HG03378 (cell line): ENCODE results near the gene TRAPPC12.
"Not testable (repeated sequence)": the region's sequence is repeated elsewhere in the genome, so short reads cannot be mapped to it uniquely, and the experiment has no call there.

Source experiments
- ATAC-seq: cut with Tn5 transposase; IDR thresholded peaks from one replicate; pipeline ENCODE4 v1.9.1; 2021; ENCODE audit warnings: mild to moderate bottlenecking, moderate library complexity; ENCODE audit not compliant: unreplicated experiment

TRAPPC12 gene

GRCh38 chr2:3379647-3380534, at the start of gene TRAPPC12:
Gene TRAPPC12, plus strand, starts transcription at chr2:3379694. Its CDS starts 7,930 bp downstream, at chr2:3387624.
- peak; percentile 68 for ATAC-seq

DNA sequence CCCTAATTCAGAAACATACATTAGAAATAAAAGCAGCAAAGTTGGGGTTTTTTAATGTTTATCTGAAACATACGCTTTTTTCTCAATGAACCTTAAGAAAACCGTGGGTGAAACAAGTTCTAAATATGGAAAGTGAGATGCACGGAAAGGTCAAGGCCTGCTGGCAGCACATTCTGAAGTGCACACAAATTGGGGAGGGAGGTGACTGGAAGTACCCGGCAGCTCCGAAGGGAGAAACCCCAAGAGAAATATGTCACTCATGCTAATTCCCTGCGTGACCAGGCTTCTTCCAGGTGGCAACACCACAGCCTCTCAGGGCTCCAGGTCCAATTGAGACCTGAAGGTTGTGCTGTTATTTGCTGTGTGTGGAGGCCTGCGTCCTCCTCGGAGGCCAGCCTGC, 47.4 kb upstream of the TRAPPC12 start:
- ATAC-seq = no peak

- ATAC-seq = no peak
Measured at GRCh38 chr2:3334392-3335345, 44.8 kb upstream of the TRAPPC12 start.

GRCh38 chr2:3336844-3337243, 42.6 kb upstream of the TRAPPC12 start:
- ATAC-seq = no peak

- ATAC-seq = no peak
Measured at GRCh38 chr2:3338340-3338739, 41.2 kb upstream of the TRAPPC12 start.

- no peak for ATAC-seq
Measured at GRCh38 chr2:3340144-3340543, 39.4 kb upstream of the TRAPPC12 start.

GRCh38 chr2:3341336-3341735, 38.2 kb upstream of the TRAPPC12 start:
- ATAC-seq = no peak

- no peak for ATAC-seq
Measured at GRCh38 chr2:3342324-3342723, 37.2 kb upstream of the TRAPPC12 start.

DNA sequence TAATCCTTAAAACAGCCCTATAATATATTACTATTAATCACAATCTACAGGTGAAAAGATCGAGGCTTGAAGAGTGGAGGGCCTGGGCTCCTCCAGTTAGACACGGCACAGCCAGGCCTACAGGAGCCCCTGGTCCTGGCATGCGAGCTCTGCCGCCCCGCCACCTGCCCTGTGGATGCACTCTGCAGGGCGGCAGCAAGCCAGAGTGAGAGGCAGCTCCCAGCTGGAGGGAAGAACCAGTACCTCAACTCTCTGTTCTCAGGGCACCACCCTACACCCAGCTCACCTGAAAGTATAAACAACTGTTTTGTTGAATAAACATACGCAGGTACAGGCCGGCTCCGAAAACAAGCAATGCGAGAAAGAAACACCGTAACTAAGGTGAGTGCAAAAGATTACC, 36.5 kb upstream of the TRAPPC12 start:
- ATAC-seq = no peak

DNA sequence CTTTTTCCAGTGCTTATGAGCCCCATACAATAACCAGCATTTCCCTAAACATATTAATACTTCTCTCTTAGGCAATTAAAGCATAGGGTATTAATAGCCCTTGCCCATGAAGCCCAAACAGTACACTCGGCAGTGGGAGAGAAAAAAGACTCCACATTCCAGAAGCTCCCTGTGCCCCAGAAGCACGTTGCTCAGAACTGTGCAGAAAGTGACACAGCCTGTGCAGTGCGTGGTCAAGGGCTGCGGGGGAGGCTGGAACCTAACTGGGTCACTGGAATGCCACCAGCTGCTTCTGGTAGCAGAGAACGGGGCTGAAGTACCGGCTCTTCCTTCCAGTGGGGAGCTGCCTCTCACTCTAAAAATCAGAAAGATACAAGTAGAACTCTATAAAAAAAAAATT, 34.6 kb upstream of the TRAPPC12 start:
- ATAC-seq = no peak

DNA sequence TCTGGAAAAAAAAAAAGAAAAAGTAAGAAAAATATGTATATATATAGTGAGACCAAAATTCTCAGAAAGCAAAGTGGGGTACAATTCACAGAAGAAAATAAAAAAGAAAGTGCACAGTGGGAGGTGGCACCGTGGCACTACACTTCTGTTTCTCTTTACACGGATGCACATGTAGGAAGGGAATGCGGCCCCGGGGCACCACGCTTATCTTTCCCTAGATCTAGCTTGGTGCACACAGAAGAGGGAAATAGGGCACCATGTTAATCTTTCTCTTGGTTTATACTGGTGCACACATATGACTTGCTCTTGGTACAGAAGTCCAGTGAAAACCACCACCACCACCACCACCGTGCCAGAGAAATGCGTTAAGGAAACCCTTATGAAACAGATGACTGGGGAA, 33.9 kb upstream of the TRAPPC12 start:
- no peak for ATAC-seq

GRCh38 chr2:3348767-3349166, 30.7 kb upstream of the TRAPPC12 start:
- ATAC-seq = no peak

DNA sequence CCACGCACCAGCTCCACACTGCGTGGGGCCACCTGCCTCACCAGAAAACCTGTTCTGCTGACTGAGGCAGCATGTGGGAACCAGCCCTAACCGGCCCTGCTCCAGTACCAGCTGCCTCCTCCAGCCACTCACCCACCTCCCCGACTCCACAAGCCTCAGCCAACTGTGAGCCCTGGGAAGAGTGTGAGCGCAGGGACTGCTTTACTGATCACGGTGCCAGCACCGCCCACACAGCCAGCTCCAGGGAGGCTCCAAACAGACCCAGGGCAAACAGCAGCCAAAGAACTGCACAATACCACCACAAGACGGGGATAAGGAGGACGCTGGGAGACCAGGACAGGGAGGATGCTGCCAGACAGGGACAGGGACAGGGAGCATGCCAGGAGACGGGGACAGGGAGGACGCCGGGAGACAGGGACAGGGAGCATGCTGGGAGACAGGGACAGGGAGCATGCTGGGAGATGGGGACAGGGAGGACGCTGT, 30.2 kb upstream of the TRAPPC12 start:
- no peak for ATAC-seq

GRCh38 chr2:3354986-3355385, 24.5 kb upstream of the TRAPPC12 start:
- no peak for ATAC-seq

GRCh38 chr2:3355951-3356569, 23.4 kb upstream of the TRAPPC12 start:
- ATAC-seq = no peak

DNA sequence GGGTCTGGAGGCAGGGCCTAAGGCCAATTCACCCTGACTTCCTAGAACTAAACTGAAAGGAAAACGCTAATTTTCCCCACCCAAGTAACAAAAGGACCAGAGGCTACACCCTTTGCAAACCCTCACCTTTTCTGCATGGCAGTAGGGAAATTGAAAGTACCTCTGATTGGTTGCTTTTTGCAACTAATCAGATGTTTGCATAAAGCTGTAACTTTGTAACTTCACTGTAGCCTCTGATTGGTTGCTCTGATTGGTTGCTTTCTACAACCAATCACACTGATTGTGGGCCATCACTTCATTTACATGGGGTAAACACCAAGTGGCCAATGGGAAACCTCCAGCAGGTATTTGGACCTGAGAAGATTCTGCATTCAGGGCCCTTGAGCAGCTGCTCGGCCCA, 22.7 kb upstream of the TRAPPC12 start:
- ATAC-seq = no peak

DNA sequence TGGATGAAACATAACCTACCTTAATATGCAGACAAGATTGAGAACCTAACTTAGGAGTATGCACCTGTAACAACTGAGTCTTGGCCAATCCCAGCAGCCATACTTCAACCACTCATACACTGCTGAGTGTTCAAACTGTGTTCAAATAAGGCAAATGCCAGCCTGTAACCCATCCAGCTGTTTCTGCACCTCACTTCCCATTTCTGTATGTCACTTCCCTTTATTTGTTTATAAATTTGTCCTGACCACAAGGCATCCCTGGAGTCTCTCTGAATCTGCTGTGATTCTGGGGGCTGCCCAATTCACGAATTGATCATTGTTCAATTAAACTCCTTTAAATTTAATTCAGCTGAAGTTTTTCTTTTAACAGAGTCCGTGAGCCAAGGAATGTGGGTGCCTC, 22.0 kb upstream of the TRAPPC12 start:
- ATAC-seq = not testable (repeated sequence)

DNA sequence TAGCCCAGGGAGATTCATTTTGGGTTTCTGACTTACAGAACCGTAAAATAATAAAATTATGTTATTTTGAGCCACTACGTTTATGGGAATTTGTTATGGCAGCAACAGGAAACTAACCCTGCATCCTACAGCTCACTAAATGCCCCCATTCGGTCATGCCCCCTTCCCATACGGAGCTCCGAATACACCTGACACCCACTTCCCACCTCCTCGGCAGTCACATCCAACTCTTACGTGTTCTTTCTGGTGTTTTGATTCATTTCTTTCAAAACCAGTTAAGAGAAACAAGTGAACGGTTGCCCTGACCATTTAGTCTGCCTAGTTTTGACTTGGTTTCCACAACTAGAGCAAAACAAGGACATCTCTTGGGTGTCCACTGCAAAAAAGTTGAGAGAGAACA, 21.6 kb upstream of the TRAPPC12 start:
- no peak for ATAC-seq

DNA sequence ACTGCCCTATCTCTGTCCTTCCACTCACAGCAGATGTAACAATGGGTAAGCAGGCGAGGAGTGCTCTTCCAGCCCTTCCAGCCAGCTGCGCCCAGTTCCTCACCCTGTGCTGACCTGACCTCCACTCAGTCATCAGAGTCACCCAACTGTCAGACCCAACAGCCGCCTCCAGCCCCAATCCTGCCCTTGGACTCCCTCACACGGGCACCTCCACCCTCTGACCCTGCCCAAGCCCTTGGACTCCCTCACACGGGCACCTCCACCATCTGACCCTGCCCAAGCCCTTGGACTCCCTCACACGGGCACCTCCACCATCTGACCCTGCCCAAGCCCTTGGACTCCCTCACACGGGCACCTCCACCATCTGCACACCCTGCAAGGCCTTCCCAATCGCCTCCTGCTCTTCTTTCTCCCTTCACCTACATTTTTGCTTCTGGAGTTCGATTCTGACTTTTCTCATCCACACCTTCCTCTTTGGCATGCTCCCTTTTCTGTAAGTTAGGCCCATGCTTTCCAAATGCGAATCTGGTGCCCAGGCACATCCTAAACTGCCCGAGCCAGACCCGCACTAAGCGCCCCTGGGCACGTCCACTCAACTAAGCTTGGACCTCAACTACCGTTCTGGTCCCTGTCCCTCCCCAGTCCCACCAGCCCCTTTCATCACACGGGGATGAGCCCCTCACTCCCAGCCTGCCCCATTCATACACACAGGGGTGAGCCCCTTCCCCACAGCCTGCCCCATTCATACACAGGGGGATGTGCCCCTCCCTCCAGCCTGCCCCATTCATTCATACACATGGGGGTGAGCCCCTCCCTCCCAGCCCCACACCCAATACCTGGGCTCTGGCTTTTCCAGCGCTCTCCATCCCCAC, 17.7 kb upstream of the TRAPPC12 start:
- no peak for ATAC-seq

DNA sequence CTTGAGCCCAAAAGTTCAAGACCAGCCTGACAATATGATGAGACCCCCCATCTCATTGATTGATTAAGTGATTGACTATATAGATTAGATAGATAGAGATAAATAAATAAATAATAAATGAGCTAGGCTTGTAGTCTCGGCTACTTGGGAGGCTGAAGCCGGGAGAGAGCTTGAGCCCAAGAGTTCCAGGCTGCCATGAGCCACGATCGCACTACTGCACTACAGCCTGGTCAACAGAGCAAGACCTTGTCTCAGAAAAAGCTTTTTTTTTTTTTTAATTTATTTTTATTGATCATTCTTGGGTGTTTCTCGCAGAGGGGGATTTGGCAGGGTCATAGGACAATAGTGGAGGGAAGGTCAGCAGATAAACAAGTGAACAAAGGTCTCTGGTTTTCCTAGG, 14.3 kb upstream of the TRAPPC12 start:
- ATAC-seq = no peak
